DND-41 (cell line): Measurements from ENCODE around the gene RSAD2.

ENCODE experiments used
- CTCF ChIP-seq: IDR thresholded peaks from 2 replicates; pipeline ENCODE4 v1.5.1; 2012; ENCODE audit warnings: borderline replicate concordance, low read length, moderate library complexity, mild to moderate bottlenecking; ENCODE audit not compliant: poor library complexity, severe bottlenecking; ENCODE audit errors: extremely low read depth
- EZH2 ChIP-seq: IDR thresholded peaks from 3 replicates; pipeline ENCODE4 v1.6.1; 2012; ENCODE audit warnings: borderline replicate concordance, low read depth, mild to moderate bottlenecking, moderate library complexity, low read length, inconsistent platforms; ENCODE audit not compliant: severe bottlenecking

GRCh38 chr2:6835467-6835866 lies 42.1 kb upstream of the RSAD2 start:
- no peak for TF ChIP-seq EZH2
- TF ChIP-seq CTCF: no peak
